ENCODE data around the gene SPATA33.

- TF ChIP-seq EZH2 (IDR thresholded peaks at IDR 0.05; ENCODE audit: borderline replicate concordance, insufficient read depth, low read depth, low read length, poor library complexity, severe bottlenecking): no peak
- no peak for TF ChIP-seq CTCF (IDR thresholded peaks at IDR 0.05)
These were observed 34.4 kb downstream of the SPATA33 start for GRCh38 chr16:89691986-89692569.

Measured in B cell (primary cell).